ENCODE results near the gene NUDT2. TPM values are rescaled to one million over a fixed set of nuclear protein-coding genes. Genes with fewer than 3 reads are reported as not detected.
"Not testable (repeated sequence)": the region's sequence is repeated elsewhere in the genome, so short reads cannot be mapped to it uniquely, and the experiment has no call there.

The NUDT2 gene
- polyA plus RNA-seq, 1 experiment = 39.5 TPM

DNA sequence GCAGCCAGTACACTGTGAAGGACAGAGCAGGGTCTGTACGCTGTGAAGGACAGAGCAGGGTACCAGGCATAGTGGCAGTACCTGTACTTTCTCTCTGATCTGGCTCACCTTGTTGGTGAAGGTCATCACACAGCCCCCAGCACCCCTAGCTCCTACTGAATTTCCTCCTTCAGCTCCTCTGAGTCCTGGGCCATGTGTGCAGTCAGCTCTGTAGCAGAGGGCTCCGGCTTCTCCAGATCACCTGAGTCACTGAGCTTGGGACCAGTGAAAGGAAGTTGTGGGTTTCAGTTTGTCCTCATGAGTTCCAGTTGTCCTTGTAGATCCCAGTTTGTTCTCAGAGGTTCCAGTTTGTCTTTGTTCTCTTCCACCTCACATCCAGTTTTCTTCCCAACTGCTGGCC is 5.5 kb downstream of the NUDT2 start:
- H3K4me3 ChIP-seq (ENCODE audit: low read depth, low read length) = no peak overlapping the region
- DNase-seq (ENCODE audit: low read depth) = no peak
- H3K36me3 ChIP-seq (ENCODE audit: control insufficient read depth, insufficient read depth, low read length) = peaks cover 8% of the 10 kb centered on the region
- no peaks in the 10 kb centered on the region for H3K27me3 ChIP-seq (ENCODE audit: control insufficient read depth, insufficient read depth, low read length)
- TF ChIP-seq, protein P1, sequence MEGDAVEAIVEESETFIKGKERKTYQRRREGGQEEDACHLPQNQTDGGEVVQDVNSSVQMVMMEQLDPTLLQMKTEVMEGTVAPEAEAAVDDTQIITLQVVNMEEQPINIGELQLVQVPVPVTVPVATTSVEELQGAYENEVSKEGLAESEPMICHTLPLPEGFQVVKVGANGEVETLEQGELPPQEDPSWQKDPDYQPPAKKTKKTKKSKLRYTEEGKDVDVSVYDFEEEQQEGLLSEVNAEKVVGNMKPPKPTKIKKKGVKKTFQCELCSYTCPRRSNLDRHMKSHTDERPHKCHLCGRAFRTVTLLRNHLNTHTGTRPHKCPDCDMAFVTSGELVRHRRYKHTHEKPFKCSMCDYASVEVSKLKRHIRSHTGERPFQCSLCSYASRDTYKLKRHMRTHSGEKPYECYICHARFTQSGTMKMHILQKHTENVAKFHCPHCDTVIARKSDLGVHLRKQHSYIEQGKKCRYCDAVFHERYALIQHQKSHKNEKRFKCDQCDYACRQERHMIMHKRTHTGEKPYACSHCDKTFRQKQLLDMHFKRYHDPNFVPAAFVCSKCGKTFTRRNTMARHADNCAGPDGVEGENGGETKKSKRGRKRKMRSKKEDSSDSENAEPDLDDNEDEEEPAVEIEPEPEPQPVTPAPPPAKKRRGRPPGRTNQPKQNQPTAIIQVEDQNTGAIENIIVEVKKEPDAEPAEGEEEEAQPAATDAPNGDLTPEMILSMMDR (IDR thresholded peaks at IDR 0.05; ENCODE audit: insufficient read depth, low read depth, low read length) = no peak
- ChIA-PET POLR2A (no interaction called here), CTCF (interaction anchor here (0.9 to 3.6 kb wide), 8 partner anchors 15 to 268 kb away, joined by 3 to 11 read pairs (median 4); no protein-coding TSS in a partner anchor)

DNA sequence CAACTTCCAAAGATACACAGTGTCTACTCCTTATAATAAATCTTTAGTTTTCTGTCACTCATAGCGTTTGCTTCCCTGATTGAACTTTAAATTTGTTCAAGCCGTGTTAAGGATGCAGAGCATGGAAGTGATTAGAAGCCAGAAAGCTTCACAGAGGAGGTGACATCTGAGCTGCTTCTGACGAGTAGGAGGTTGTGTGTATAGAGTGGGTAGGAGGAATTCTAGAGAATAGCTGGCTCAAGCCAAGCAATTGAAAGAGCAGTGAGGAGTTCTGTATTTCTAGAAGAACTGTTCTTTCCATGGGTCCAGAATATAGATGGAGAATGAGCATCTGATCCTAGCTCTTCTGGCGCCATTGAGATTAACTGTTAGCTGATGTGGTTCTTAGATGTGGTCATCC is 6.0 kb downstream of the NUDT2 start:
- ChIA-PET POLR2A (no interaction called here), CTCF (interaction anchor here (0.9 to 2.0 kb wide), 7 partner anchors 15 to 261 kb away, joined by 3 to 8 read pairs (median 4); no protein-coding TSS in a partner anchor)
- Histone ChIP-seq H3K4me3 (ENCODE audit: low read depth, low read length) (no peak overlapping the region), H3K27me3 (ENCODE audit: control insufficient read depth, insufficient read depth, low read length) (no peaks in the 10 kb centered on the region), H3K36me3 (ENCODE audit: control insufficient read depth, insufficient read depth, low read length) (peaks cover 9% of the 10 kb centered on the region)
- TF ChIP-seq, protein P1 (IDR thresholded peaks at IDR 0.05; ENCODE audit: insufficient read depth, low read depth, low read length) = no peak
- DNase-seq (ENCODE audit: low read depth) = no peak

DNA sequence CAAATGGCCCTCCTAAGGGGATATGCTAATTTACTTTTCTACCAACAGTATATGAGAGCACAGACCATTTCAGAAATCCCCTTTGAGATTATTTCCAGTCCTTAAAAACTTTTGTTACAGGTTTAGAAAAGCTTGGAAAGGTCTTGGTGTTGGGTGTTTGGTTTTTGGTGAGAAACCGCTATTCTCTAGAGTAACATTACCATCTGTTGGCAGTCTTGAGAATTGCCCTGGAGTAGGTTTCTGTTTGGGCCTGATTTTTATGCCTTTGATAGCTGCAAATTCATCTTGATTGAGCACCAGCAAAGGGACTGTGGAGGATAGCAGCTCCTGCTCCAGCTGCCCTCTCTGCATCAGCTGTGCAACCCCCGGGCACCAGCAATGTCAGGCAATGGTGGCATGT is 8.0 kb downstream of the NUDT2 start:
- CTCF ChIA-PET = interaction anchor here (1.0 kb wide), 1 partner anchor 413 kb away, joined by 3 read pairs; no protein-coding TSS in a partner anchor
- Histone ChIP-seq H3K36me3 (ENCODE audit: control insufficient read depth, insufficient read depth, low read length) (peaks cover 12% of the 10 kb centered on the region), H3K4me3 (ENCODE audit: low read depth, low read length) (no peak overlapping the region), H3K27me3 (ENCODE audit: control insufficient read depth, insufficient read depth, low read length) (no peaks in the 10 kb centered on the region)
- TF ChIP-seq, protein P1 (IDR thresholded peaks at IDR 0.05; ENCODE audit: insufficient read depth, low read depth, low read length) = 0 out of 2 replicates have a peak, but pooled peaks have one; percentile 13
- POLR2A ChIA-PET = no interaction called here
- DNase-seq (ENCODE audit: low read depth) = no peak

DNA sequence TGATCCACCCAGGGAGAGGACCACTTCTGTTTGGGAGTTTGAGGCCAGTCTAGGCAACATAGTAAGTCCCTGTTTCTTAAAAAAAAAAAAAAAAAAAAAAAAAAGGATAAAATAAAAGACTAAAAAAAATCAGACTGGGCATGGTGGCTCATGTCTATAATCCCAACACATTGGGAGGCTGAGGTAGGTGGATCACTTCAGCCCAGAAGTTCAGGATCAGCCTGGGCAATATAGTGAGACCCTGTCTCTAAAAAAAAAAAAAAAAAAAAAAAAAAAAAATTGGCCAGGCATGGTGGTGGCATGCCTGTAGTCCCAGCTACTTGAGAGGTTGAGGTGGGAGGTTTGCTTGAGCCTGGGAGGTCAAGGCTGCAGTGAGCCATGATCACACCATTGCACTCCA is 8.7 kb downstream of the NUDT2 start:
- POLR2A ChIA-PET; H3K27me3 ChIP-seq (ENCODE audit: control insufficient read depth, insufficient read depth, low read length); DNase-seq (ENCODE audit: low read depth); H3K4me3 ChIP-seq (ENCODE audit: low read depth, low read length): not testable (repeated sequence)
- CTCF ChIA-PET = interaction anchor here (1.3 kb wide), 1 partner anchor 42 kb away, joined by 3 read pairs; no protein-coding TSS in a partner anchor
- peaks cover 12% of the 10 kb centered on the region for H3K36me3 ChIP-seq (ENCODE audit: control insufficient read depth, insufficient read depth, low read length)

DNA sequence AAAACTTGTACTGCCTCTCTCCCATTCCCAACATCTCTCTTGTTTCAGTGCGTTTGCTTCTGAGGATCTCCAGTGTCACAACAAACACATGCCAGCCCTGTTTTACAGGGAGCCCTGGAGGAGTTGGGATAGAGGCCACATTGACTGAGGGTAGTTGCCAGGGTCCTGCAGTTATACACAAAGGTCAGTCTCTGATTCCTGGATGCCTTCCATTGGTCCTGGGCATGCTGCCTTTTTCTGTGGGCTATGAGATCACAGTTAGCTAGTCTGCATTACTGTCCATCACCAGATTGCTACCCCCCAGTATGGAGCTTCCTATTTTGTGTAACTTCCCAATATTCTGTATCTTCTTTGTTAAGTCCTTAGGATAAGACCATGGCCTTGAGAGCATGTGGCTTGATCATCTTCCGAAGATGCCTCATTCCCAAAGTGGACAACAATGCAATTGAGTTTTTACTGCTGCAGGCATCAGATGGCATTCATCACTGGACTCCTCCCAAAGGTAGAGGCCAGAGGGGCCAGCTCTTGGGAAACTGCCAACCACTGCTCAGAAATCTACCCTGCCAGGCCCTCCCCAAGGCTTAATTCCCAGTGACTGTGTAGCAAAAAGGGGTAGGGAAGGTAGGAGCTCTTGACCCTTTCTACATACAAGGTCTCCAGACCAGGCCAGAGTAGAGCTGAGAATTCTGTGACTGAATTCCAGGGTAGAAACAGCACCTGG is 9.5 kb downstream of the NUDT2 start:
- CTCF ChIA-PET = interaction anchor here (0.8 to 1.3 kb wide), 3 partner anchors 39 to 86 kb away, joined by 3 read pairs; no protein-coding TSS in a partner anchor
- H3K4me3 ChIP-seq (ENCODE audit: low read depth, low read length) = no peak overlapping the region
- H3K36me3 ChIP-seq (ENCODE audit: control insufficient read depth, insufficient read depth, low read length) = peaks cover 12% of the 10 kb centered on the region
- H3K27me3 ChIP-seq (ENCODE audit: control insufficient read depth, insufficient read depth, low read length) = no peaks in the 10 kb centered on the region
- no peak for DNase-seq (ENCODE audit: low read depth)
- TF ChIP-seq, protein P1 (IDR thresholded peaks at IDR 0.05; ENCODE audit: insufficient read depth, low read depth, low read length) = no peak
- POLR2A ChIA-PET = no interaction called here
